HG03575 (cell line): ENCODE data around the gene POMC.
"Not testable (repeated sequence)": the region's sequence is repeated elsewhere in the genome, so short reads cannot be mapped to it uniquely, and the experiment has no call there.

ENCODE experiments used
- ATAC-seq: cut with Tn5 transposase; IDR thresholded peaks from one replicate; pipeline ENCODE4 v1.9.1; 2021; ENCODE audit not compliant: unreplicated experiment, insufficient number of reproducible peaks, low FRiP score; ENCODE audit errors: extremely low read depth

POMC gene

DNA sequence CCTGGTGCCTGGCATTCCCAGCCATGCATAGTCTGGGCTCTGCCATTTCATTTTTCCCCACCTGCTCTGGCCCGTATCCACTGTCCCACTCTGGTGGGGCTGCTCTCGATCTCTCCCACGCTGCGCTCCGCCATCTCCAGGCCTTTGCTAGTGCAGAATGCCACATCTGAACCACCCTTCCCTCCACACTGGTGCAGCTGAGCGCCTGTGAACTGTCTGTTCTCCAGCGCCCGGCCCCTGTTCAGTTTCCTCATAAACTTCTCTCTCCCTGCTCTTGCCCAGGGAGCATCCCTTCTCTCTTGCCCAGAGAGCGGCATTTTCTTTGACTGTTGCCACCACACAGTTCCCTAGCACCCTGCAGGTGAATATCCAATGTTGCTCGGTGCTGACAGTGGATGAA lies 21.5 kb downstream of the POMC start:
- ATAC-seq: no peak

DNA sequence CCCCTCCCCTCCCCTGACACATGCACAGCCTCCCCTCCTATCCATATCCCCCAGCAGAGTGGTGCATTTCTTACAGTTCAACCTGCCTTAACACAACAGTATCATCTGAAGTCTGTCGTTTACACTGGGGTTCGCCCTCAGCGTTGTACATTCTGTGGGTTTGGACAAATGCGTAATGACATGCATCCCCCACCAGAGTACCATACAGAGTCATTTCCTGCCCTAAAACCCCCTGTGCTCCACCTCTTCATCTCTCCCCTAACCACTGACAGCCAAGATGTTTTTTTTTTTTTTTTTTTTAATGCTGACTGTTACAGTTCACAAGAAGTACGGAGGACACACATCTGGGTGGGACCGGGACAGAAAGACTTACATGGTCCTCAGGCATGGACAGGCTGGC lies 22.6 kb downstream of the POMC start:
- no peak for ATAC-seq

DNA sequence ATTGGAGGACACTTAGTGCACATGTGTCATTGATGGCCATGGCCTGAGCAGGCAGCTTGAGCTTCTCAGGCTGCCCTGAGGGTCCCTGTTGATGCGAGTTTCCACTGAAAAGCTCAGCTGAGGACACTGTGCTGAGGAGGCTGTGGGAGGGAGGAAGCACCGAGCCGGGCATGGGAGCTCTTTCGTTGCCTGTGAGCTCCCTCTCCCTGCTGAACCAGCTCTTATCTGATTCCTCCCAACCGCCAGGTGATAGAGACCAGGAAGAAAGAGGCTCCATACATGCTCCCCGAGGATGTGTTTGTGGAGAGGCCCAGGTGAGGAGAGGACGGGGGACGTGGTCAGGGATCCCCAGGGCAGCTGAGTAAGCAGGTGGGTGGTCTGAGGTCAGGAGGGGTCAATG lies 27.3 kb downstream of the POMC start:
- ATAC-seq: no peak

DNA sequence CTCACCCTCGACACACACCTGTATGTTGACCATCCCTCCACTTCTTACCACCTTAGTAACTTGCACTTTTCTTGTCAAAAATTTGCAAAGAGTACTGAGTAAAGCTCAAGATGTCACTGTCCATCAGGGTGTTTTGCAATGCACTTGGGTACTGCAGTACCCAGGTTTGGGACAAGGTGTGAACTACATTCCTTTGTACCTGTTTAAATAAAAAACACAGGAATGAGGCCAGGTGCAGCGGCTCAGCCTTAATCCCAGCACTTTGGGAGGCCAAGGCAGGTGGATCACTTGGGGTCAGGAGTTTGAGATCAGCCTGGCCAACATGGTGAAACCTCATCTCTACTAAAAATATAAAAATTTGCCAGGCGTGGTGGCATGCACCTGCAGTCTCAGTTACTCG lies 27.8 kb downstream of the POMC start:
- ATAC-seq: not testable (repeated sequence)

DNA sequence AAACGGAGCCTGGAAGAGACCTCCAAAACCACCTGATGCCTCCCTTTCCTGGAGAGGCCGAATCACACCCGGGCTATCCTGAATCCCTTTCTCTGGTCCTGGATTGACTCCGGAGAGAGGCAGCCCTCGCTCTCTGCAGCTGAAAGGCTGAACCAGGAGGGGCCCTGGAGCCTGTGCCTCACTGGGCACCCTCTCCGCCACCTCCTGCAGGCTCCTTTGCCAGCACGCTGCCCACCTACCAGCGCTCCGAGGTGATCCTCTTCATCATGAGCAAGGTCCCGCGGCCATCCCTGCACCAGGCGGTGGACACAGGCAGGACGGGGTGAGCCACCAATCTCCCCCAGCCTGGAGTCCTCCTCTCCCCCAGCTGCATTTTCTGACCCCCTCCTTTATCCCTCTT lies 35.7 kb downstream of the POMC start:
- ATAC-seq: no peak

DNA sequence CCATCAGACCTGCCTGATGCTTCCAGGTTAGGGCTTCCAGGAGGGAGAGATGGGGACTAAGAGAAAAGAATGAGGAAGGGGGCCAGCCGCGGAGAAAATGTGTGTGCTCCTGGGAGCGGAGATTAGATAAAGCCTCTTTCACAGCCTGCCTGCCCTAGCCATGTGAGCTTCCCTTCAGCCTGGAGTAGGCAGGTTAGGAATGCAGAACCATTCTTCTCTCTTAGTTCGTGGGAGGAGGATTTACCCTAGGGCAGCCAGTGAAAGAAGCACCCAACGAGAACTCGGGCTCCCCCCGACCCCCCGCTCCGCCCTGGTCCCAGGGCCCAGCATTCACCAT lies 36.1 kb downstream of the POMC start:
- no peak for ATAC-seq

DNA sequence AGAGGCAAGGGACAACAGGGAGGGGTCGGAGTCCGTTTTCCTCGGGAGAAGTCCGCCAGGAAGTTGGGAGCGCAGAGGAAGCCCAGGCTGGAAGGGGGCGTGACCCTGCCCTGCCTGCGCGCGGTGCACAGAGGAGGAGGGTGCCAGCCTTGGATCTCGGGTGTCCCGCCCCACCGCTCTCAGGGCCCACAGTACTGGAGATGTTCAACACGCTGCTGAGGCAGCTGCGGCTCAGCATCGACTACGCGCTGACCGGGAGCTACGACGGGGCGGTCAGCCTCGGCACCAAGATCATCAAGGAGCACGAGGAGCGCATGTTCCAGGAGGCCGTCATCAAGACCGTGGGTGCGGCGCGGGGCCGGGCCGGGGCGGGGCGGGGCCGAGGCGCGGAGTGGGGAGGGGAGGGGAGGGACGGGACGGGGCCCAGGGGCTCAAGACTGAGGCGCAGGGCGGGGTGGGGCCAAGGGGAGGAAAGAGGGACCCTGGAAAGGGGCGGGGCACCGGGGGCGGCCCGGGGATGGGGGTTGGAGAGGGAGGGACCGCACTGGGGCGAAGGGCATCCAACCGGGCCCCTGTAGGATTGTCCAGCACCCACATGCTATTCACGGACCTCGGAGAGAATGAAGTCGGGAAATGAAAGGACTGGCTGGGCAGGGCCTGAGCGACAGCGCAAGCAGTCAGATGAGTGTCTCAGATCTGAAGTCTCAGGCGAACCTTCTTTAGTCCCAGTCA lies 36.6 kb downstream of the POMC start:
- no peak for ATAC-seq

DNA sequence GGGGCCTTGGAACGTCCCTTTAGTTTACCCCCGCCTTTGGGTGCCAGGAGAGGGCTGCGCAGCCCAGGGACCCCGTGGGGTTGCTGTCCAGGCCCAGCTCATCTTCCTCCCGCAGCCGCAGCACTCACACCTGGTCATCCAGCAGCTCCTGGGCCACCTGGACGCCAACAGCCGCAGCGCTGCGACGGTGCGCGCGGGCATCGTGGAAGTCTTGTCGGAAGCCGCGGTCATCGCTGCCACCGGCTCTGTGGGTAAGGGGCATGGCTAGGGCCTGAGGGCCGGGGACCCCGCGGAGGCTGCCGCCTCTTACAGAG lies 37.2 kb downstream of the POMC start:
- ATAC-seq: no peak

DNA sequence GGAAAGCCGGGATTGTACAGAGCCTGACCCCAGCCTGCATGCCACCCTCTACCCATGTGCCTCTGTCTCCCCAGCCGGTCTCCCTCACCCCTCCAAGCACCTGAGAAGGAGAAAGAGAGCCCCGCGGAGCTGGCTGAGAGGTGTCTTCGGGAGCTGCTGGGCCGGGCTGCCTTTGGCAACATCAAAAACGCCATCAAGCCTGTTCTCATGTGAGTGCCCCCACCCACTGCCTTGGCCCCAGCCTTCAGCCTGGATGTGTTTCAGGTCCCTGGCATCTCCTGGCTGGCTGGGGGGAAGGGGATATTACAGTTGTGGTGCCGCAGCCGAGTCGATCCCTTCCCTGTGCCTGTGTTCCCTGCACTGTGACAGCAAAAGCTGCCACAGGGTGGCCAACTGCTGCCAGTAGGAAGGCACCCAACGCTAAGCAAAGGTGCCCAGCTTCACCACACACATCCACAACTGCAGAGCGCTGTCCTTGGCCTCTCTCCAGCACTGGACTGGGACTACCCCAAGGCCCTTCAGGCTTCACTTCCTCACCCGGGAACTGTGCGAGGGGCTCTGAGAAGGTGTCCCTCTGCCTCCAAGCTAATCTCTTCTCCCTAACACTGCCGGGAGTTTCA lies 38.4 kb downstream of the POMC start:
- ATAC-seq: no peak

DNA sequence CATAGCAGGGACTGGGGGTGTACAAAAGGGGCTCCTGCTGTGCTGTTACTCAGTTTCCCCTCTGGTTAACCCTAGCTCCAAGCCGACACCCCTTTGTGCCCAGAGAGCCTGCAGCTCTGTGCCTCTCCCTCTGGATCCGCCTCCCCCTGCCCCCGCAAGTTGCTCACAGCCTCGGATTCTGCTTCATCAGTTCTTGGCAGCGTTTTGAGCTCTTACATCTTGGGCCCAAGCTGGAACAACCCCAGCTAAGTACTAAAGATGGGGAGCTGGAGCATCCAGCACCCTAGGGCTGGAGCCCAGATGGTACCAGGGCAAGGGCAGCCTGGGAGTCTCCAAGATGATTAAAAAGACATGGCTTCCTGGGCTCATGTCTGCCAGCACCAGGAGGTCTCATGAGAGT lies 40.7 kb downstream of the POMC start:
- no peak for ATAC-seq

DNA sequence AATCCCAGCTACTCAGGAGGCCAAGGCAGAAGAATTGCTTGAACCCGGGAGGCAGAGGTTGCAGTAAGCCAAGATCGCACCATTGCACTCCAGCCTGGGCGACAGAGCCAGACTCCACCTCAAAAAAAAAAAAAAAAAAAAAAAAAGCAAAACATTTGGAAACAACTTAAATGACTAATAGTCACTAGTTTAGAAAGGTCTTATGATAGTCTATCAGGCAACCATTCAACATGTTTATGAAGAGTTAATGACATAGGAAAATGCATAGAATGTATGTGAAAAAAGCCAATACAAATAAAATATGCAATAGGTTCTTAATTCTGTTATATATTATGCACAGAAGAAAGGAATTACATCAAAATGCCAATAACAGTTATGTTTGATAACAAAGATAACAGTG lies 41.3 kb downstream of the POMC start:
- not testable (repeated sequence) for ATAC-seq

DNA sequence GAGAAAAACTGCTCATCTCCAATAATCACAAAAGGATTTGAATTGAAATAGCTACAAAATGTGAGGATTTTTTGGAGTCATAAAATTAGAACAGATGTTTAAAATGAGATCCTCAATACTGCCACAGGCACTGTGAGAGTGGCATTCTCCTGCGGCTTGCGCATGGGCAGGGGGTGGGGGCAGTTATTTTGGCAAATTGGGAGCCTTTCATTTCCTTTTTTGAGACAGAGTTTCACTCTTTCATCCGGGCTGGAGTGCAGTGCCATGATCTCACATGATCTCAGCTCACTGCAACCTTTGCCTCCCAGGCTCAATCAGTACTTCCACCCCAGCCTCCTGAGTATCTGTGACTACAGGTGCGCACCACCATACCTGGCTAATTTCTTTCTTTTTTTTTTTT lies 42.4 kb downstream of the POMC start:
- ATAC-seq: no peak

DNA sequence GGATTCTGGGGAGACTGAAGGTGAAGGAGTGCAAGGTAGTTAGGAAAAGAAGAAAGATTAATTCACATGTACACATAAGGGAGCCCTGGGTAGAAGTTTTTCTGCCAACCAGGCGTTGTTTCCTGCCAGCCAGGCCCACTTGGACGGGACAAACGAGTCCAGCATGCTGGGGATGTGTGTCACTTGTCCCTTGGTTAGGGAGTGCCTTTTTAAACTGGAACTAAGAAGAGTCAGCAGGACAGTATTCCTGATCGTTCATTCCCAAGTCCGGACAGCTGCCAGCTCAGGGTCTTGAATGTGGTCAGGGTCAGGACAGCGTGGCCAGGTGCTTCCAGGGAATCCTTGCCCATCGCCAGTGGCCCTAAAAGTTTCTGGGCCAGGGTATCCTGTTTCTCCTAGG lies 43.2 kb downstream of the POMC start:
- no peak for ATAC-seq

DNA sequence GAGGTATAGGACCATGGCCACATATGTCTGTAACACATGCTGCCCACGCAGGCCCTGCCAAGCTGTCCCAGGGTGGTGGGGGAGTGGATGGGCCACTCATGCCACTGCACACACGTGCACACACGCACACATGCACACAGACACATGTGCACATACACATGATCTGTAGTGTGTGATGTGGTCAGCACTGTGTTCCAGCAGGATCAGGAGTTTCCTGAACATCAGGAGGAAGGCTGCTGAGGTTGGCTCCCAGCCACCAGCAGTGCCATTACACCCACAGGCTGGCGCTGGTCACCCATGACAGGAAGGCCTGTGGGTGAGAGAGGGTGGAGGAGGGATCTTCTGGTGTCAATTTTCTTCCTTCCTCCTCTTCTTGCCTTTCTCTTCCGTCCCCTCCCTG lies 44.7 kb downstream of the POMC start:
- ATAC-seq: no peak

DNA sequence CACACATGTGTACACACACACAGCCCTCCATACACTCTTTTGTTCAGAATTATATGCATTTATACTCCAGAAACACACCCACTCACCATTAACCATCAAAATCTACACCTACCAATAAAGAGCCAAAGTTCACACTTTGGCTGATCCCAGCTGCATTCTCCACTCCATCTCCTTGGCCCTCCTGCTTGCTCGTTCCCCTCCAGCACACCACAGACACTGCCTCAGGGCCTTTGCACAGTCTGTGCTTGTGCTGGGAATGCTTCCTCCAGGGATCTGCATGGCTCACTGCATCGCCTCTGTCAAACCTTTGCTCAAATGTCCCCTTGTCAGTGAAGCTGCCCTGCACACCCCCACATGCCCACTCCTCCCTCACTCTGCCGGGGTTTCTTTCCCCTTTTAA lies 46.0 kb downstream of the POMC start:
- no peak for ATAC-seq

DNA sequence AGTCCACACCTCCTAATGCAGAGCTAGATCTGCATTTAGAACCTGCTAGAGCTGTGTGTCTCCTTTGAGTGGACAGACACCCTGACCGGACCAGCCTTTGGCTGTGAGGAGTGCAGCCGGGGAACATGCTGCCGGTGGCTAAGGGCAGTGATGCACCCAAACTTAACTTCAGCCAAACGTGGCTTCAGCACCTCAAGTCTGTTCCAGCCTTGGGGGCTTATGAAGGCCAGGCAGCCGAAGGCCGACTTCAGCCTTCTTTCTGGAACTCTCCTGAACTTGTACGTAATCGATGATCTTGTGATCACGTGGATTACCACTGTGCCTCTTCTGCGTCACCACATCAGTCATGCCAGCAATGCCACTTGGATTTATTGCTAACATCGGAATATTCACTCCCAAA lies 49.1 kb downstream of the POMC start:
- no peak for ATAC-seq

DNA sequence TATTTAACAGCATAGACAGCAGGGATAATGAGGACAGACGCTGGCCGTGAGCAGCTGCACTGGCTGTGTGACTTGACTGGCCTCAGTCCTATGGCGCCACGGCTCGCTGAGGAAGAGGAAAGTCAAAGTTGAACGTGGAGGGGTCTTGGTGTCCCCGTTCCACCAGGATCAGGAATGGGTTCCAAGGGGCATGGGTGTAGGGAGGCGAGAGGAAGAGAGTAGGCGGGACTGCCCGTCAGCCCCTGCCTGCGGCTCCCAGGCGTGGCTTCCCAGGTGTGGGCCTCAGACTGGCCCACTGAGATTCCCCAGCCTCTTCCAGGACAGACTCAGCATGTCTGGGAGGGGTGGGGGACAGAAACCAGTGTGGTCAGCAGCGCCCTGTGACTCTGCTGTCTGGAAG lies 51.4 kb downstream of the POMC start:
- ATAC-seq: no peak

DNA sequence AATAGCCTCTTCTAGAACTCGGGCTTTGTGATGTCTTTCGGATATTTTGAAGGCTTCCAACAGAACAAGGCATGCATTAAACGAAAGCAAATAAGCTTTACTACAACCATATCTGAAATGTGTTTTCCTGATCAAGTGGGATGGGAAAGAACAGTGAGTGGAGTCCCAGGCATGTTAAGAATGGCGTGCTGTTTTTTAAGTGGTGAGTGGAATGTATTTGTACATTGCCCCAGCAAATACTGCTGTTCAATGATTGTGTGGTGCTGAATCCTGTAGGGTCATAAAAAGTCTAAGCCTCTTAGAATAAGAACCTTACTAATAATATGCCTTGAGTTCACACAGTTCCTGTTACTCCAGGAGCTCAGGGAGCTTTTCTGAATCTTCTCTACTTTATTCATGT lies 52.5 kb downstream of the POMC start:
- ATAC-seq: no peak

DNA sequence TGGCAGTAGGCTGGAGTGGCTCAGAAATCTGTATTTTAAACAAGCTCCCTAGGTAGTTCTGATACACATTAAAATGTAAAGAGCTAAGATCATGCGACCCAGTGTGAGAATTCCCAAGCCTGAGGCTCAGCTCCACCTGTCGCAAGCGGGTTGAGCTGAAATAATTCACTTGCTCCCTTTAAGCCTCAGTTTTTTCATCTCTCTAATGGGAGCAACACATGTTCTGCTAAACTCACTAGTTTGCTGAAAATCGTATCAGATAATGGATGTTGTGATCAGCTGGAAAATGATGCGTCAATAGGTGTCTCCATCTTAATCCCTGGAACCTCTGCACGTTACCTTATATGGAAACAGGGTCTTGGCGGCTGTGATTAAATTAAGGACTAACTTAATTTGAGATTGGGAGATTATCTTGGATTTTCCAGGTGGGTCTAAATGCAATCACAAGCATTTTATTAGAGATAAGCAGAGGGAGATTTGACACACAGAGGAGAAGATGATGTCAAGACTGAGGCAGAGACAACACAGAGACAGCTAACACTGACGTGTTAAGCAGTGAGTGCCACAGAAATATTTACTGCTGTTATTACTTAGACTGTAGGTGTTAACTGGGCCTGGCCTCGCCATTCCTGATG lies 53.0 kb downstream of the POMC start:
- no peak for ATAC-seq

DNA sequence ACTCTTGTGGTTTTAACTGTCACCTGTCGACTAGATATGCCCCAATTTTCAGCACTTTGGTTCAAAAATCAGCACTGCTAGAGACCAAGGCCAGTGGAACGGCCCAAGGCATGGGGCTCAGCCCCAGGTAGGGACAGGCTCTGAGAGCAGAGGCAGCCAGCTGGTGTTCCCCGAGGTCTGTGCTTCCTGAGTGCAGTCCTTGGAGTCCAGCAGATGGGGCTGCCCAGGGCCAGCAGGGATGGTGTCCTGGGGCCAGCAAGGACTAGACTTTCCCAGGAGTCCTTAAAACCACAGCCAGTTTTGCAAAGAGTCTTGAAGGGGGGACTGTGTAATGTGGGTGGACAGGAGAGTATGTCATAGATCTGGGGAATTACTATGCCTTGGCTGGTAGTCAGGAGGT lies 56.3 kb downstream of the POMC start:
- no peak for ATAC-seq
